Right lobe of liver (tissue), 4 donors: ENCODE measurements around the gene CENPX.

Experiments used
- CTCF ChIP-seq, 4 donors: fragments of 200-600 bp in 3 of 4; fragments of 450-650 bp in 1 of 4; IDR thresholded peaks; one replicate each; pipeline versions ENCODE4 v1.5.1 to v1.8.0; 2016 to 2022; ENCODE audit warnings: antibody characterized with exemption in 4 of 4, mild to moderate bottlenecking in 2 of 4
- POLR2A ChIP-seq: fragments of 450-650 bp; IDR thresholded peaks from one replicate; pipeline ENCODE4 v1.6.1; 2017; ENCODE audit warnings: antibody characterized with exemption, mild to moderate bottlenecking
- donor health status: DM: no; HTN: no; CAD: no.
- donor health status: DM: no; HTN: no; CAD: no.
- donor health status: DM: no; HTN: yes; CAD: no.

- TF ChIP-seq CTCF (IDR thresholded peaks at IDR 0.05) = no peak
- no peak for TF ChIP-seq POLR2A
These were observed 13.3 kb downstream of the CENPX start for GRCh38 chr17:82009413-82009812.
